ENCODE measurements around the gene GNAL.

DNA sequence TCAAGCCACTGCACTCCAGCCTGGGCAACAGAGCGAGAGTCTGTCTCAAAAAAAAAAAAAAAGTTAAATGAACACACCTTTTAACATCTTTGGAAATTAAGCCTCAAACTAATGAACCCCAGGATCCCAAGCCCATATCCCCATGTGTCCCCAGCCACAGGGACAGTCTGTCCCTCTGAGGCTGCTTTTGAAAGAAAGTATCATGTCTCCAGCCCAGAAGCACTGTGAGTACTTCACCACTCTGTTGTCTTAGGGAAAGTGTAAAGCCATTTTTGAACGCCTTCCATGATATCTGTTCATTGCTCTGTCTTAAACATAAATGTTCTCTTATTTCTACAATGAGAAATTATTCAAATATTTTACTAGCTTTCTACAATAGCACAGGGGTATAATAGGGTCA, 110.0 kb downstream of the GNAL start:
- TF ChIP-seq, protein P1, sequence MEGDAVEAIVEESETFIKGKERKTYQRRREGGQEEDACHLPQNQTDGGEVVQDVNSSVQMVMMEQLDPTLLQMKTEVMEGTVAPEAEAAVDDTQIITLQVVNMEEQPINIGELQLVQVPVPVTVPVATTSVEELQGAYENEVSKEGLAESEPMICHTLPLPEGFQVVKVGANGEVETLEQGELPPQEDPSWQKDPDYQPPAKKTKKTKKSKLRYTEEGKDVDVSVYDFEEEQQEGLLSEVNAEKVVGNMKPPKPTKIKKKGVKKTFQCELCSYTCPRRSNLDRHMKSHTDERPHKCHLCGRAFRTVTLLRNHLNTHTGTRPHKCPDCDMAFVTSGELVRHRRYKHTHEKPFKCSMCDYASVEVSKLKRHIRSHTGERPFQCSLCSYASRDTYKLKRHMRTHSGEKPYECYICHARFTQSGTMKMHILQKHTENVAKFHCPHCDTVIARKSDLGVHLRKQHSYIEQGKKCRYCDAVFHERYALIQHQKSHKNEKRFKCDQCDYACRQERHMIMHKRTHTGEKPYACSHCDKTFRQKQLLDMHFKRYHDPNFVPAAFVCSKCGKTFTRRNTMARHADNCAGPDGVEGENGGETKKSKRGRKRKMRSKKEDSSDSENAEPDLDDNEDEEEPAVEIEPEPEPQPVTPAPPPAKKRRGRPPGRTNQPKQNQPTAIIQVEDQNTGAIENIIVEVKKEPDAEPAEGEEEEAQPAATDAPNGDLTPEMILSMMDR (IDR thresholded peaks at IDR 0.05; ENCODE audit: borderline replicate concordance, extremely low read depth, low read length, poor library complexity, severe bottlenecking), result no peak
- TF ChIP-seq EZH2 (IDR thresholded peaks at IDR 0.05; ENCODE audit: borderline replicate concordance, low read depth, low read length, severe bottlenecking), result no peak

All from DND-41 (cell line).